Pancreas (tissue), 10 donors: ENCODE data around the gene CTPS1. TPM values are rescaled to one million over a fixed set of nuclear protein-coding genes. Genes with fewer than 3 reads are reported as not detected.

Source experiments
- ATAC-seq, 4 donors: fragments of 200-7000 bp; cut with Tn5 transposase; one replicate each; pipeline versions ENCODE4 v1.8.0 to v1.9.1; 2020; ENCODE audit warnings: mild to moderate bottlenecking in 4 of 4, moderate library complexity in 4 of 4
- DNase-seq, 6 donors: peaks; one replicate each; pipeline ENCODE4 v3.0.0-alpha.2; 2020
- FAIRE-seq: peaks from 2 replicates; lab custom pipeline; 2012; peaks lifted over from hg19 to GRCh38; lab: Jason Lieb, UNC
- H3K27ac ChIP-seq, 4 donors: fragments of 200-600 bp; sonication (generic); 1 replicate in 3 of 4; 2 replicates in 1 of 4; pipeline versions ENCODE4 v1.5.0 to v1.8.0; 2020
- H3K27me3 ChIP-seq, 4 donors: fragments of 200-600 bp; one replicate each; pipeline ENCODE4 v1.8.0; 2021
- H3K36me3 ChIP-seq, 3 donors: fragments of 200-600 bp; sonication (generic) in 1 of 3; one replicate each; pipeline versions ENCODE4 v1.5.0 to v1.8.0; 2020 to 2021
- H3K4me1 ChIP-seq, 3 donors: fragments of 200-600 bp; one replicate each; pipeline ENCODE4 v1.8.0; 2021
- H3K4me3 ChIP-seq, 4 donors: fragments of 200-600 bp; sonication (generic) in 2 of 4; one replicate each; pipeline versions ENCODE4 v1.5.0 to v1.8.0; 2020 to 2021
- H3K9me3 ChIP-seq, 4 donors: fragments of 200-600 bp; one replicate each; pipeline ENCODE4 v1.8.0; 2021
- CTCF ChIP-seq, 4 donors: fragments of 200-600 bp; sonication (generic) in 3 of 4; IDR thresholded peaks; one replicate each; pipeline versions ENCODE4 v1.5.0 to v1.8.0; 2021; ENCODE audit warnings: antibody characterized with exemption in 4 of 4
- WGBS, 2 donors: extraction: QIAGEN DNeasy Blood & Tissue Kit; methylation state at CpG; one replicate each; pipeline ENCODE4 v1.1.7; 2013; 5-methylcytosine and 5-hydroxymethylcytosine counted together
- intact Hi-C, 3 donors: fragments of 100-400 bp; cut with DNase I; formaldehyde crosslinking; loops; one replicate each; pipeline versions ENCODE4 v1.11.1 to v1.14.2; 2022
- polyA plus RNA-seq, 2 donors: library from polyadenylated mRNA; stranded (reverse); fragments of 200-250 nt; gene quantifications; one replicate each; pipeline ENCODE4 v1.2.3, GENCODE V29; 2013
- total RNA-seq, 6 donors: library from RNA; stranded (reverse); fragmentation: NEBNext Ultra II Directional in 4 of 6; extraction: Animal tissue kit (Norgen Biotek cat#: 25700) in 4 of 6; gene quantifications; one replicate each; pipeline versions ENCODE4 v1.2.1 to v1.2.4, GENCODE V29; 2021 to 2023
- donor health status: healthy with polysubstance abuse.
- donor health status: DM: no; HTN: no; CAD: no; lungs with moderate emphysema.
- donor health status: DM: no; HTN: no; CAD: no.
- donor health status: control.
- donor health status: control.
- donor health status: Bipolar disorder and iron deficiency.
- donor health status: DM: yes; HTN: yes; CAD: no.
- donor health status: DM: no; HTN: no; CAD: no.
- donor health status: DM: no; HTN: no; CAD: no.
- donor health status: DM: yes; HTN: yes; CAD: no.

CTPS1 gene
- total and polyA plus RNA-seq, 8 donors: 4.1 to 8.7 (median 7.3) TPM

GRCh38 chr1:40982721-40983120 is 3.2 kb downstream of the CTPS1 start:
- Histone ChIP-seq H3K27ac (no peak overlapping the region), H3K4me1 (peaks cover 12 to 32% (median 31%) of the 10 kb centered on the region in 3 donors)

GRCh38 chr1:40983286-40983685 is 3.8 kb downstream of the CTPS1 start:
- Histone ChIP-seq H3K9me3 (no peaks in the 10 kb centered on the region), H3K27ac (no peak overlapping the region), H3K4me1 (peaks cover 12 to 37% (median 36%) of the 10 kb centered on the region in 3 donors), H3K27me3 (no peaks in the 10 kb centered on the region), H3K36me3 (no peaks in the 10 kb centered on the region), H3K4me3 (no peak overlapping the region)
- DNase-seq (no peak), ATAC-seq (no peak), FAIRE-seq (no peak)
- whole genome bisulfite sequencing, 2 donors: 89 to 96% methylated on average over 1 of the region's 1 CpG
- intact Hi-C loops: no loop called here
- TF ChIP-seq CTCF (IDR thresholded peaks at IDR 0.05): no peak

More at GRCh38 chr1:40982721-40983120, 3.2 kb downstream of the CTPS1 start:
- DNase-seq: no peak
- intact Hi-C loops: no loop called here
- no peaks in the 10 kb centered on the region for H3K36me3 ChIP-seq
- no peak for ATAC-seq
- H3K27me3 ChIP-seq: no peaks in the 10 kb centered on the region
- FAIRE-seq: no peak
- TF ChIP-seq CTCF (IDR thresholded peaks at IDR 0.05): no peak
- H3K9me3 ChIP-seq: no peaks in the 10 kb centered on the region
- H3K4me3 ChIP-seq: no peak overlapping the region
- 24 to 34% methylated on average over 1 of the region's 1 CpG for WGBS, 2 donors

- ATAC-seq: no peak
- Histone ChIP-seq H3K27me3 (no peaks in the 10 kb centered on the region), H3K36me3 (peaks cover 0 to 1% (median 0%) of the 10 kb centered on the region in 3 donors), H3K9me3 (no peaks in the 10 kb centered on the region), H3K27ac (no peak overlapping the region), H3K4me3 (no peak overlapping the region), H3K4me1 (peaks cover 12 to 39% (median 36%) of the 10 kb centered on the region in 3 donors)
- no peak for FAIRE-seq
- DNase-seq: no peak
- TF ChIP-seq CTCF (IDR thresholded peaks at IDR 0.05): no peak
- WGBS, 2 donors: 96 to 99% methylated on average over 2 of the region's 2 CpGs
- intact Hi-C loops: no loop called here
Measured at GRCh38 chr1:40984066-40984465, 4.6 kb downstream of the CTPS1 start.

- H3K36me3 ChIP-seq: peaks cover 0 to 3% (median 0%) of the 10 kb centered on the region in 3 donors
- no peak overlapping the region for H3K27ac ChIP-seq
- 87 to 91% methylated on average over 4 of the region's 4 CpGs for WGBS, 2 donors
- H3K27me3 ChIP-seq: no peaks in the 10 kb centered on the region
- no peak for DNase-seq
- H3K4me1 ChIP-seq: peaks cover 12 to 39% (median 36%) of the 10 kb centered on the region in 3 donors
- no peak overlapping the region for H3K4me3 ChIP-seq
- no peak for FAIRE-seq
- no peaks in the 10 kb centered on the region for H3K9me3 ChIP-seq
- no peak for ATAC-seq
- TF ChIP-seq CTCF (IDR thresholded peaks at IDR 0.05): no peak
- intact Hi-C loops: no loop called here
Measured at GRCh38 chr1:40984531-40984930, 5.0 kb downstream of the CTPS1 start.

GRCh38 chr1:40985161-40985560 is 5.7 kb downstream of the CTPS1 start:
- FAIRE-seq (no peak), ATAC-seq (no peak), DNase-seq (no peak)
- peaks cover 0 to 3% (median 0%) of the 10 kb centered on the region in 3 donors for H3K36me3 ChIP-seq
- no peak for TF ChIP-seq CTCF (IDR thresholded peaks at IDR 0.05)
- 81 to 83% methylated on average over 5 of the region's 5 CpGs for WGBS, 2 donors
- H3K27me3 ChIP-seq: no peaks in the 10 kb centered on the region
- peaks cover 12 to 39% (median 36%) of the 10 kb centered on the region in 3 donors for H3K4me1 ChIP-seq
- H3K4me3 ChIP-seq: no peak overlapping the region
- intact Hi-C loops: no loop called here
- H3K9me3 ChIP-seq: no peaks in the 10 kb centered on the region
- no peak overlapping the region for H3K27ac ChIP-seq
